HG03095 (cell line): Measurements from ENCODE around the gene DCLRE1C.
A peak's percentile ranks its signal among the peaks of the same experiment; 100 is the strongest.
"Not testable (repeated sequence)": the region's sequence is repeated elsewhere in the genome, so short reads cannot be mapped to it uniquely, and the experiment has no call there.

Source experiments
- ATAC-seq: cut with Tn5 transposase; IDR thresholded peaks from one replicate; pipeline ENCODE4 v1.9.1; 2021; ENCODE audit warnings: moderate library complexity; ENCODE audit not compliant: unreplicated experiment

The DCLRE1C gene

DNA sequence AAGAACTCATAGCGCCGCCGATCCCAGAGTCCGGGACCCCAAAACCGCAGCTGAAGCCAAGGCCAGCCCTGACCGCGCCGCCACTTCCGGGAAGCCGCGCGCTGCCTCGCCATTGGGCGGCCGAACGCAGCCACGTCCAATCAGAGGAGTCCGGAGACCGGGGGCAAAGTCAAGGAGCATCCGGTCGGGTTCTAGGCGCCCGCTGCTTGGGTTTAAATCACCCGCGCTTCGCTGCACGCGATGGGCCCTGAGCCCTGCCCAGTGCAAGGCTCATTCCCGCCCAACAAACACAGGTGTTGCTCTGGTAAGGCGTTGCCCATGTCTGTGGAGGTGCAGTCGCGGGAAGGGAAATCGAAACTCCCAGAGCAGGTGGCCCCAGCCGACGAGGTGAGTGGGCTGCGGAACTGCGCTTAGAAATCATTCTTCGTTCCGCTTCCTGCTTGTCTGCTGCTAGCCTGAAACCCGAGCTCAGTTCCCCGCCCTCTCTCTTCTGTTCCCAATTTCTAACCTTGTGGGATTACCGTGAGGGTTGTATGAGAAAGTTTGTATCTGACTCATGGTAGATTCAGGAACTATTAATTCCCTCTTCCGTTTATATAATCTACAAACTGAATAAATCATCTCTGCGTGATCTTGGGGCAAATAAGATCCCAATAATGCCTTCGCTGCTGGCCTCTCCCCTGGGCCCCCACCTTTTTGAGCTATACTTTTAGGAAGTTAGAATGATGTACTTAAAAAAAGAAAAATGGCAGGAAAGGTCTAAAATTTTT is at the start of gene DCLRE1C:
Gene DCLRE1C (minus strand): TSS at position 96 of the 770 bp plus-strand sequence. CDS start 86 bp downstream, at position 10.
- ATAC-seq, result peak; percentile 67

GRCh38 chr10:14995964-14996565 is 42.2 kb upstream of the DCLRE1C start:
- ATAC-seq, result no peak

GRCh38 chr10:14993500-14994455 is 39.9 kb upstream of the DCLRE1C start:
- not testable (repeated sequence) for ATAC-seq

GRCh38 chr10:14992336-14992735 is 38.4 kb upstream of the DCLRE1C start:
- not testable (repeated sequence) for ATAC-seq

DNA sequence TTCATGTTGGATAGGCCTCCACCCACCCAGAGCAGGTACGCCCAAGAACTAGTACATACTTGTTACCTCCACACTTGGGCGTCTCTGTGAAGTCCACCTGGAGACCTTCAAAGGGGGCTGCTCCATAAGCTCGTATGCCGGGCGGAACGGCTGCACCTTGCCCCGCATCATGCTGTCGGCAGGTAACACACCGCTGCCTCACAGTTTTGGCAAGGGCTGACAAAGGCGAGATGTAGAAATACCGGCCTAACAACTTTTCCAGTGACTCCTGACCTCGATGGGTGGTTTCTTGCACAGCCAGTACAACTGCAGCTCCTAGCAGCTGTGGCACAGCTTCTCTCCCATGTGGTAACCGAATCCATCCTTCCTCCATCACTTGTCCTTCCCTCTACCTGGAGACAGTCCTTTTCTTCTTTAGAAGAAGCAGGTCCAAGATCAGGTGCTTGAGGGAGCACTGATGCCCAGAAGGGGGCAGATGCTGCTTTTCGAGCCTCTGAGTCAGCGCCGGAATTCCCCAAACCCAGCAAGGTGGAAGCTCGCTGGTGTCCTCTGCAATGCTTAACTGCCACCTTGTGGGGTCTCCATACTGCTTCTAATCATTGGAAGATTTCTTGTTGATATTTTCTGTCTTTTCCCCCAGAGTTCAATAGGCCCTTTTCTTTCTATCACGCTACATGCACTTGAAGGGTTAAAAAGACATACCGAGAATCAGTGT is 37.3 kb upstream of the DCLRE1C start:
- not testable (repeated sequence) for ATAC-seq

DNA sequence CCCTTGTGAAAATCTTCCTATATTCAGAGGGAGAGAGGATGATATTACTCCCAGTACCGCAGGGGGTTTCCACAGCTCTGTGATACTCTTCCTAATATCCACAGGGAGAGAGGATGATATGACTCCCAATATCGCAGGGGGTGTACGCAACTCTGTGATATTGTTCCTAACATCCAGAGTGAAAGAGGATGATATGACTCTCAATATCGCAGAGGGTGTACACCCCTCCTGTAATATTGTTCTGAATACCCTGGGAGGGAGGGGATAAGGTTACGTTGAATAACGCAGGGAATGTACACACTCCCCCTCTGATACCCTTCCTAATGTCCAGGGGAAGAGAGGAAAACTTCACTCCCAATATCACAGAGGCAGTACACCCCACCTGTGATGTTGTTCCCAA is 35.7 kb upstream of the DCLRE1C start:
- not testable (repeated sequence) for ATAC-seq

DNA sequence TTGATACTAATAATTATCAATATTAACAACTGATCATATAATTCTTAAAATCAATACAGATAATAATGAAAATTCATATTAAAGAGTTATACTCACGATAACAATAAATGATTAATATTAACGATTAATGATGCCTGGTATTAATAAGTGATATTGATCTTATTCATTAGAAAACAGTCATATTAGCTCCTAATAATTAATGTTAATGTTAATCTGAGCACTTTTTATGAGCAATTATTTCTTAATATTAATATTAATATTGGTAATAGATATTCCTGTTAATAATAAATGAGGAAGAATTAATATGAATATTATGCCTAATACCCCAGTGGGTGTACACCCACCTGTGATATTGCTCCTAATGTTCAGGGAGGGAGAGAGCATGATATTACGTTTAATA is 28.8 kb upstream of the DCLRE1C start:
- ATAC-seq, result no peak

DNA sequence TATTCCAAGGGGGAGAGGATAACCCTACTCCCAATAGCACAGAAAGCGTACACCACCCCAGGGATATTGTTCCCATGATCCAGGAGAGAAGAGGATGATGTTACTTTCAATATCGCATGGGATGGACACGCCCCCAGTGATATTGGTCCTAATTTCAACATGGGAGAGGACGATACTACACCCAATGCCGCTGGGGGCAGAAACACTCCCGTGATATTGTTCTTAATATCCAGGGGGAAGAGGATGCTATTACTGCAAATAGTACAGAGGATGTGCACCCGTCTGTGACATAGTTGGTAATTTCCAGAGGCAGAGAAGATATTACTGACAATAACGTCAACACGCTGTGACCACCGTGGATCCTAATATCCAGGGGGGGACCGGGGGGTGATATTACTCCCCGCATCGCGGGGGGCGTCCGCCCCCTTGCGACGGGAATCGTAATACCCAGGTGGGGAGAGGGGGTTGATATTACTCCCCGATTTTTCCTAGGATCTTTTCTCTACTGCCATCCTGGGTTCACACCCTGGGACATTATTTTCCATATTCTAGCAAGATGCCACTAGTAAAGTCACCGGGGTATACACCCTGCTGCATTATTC is 21.9 kb upstream of the DCLRE1C start:
- no peak for ATAC-seq

DNA sequence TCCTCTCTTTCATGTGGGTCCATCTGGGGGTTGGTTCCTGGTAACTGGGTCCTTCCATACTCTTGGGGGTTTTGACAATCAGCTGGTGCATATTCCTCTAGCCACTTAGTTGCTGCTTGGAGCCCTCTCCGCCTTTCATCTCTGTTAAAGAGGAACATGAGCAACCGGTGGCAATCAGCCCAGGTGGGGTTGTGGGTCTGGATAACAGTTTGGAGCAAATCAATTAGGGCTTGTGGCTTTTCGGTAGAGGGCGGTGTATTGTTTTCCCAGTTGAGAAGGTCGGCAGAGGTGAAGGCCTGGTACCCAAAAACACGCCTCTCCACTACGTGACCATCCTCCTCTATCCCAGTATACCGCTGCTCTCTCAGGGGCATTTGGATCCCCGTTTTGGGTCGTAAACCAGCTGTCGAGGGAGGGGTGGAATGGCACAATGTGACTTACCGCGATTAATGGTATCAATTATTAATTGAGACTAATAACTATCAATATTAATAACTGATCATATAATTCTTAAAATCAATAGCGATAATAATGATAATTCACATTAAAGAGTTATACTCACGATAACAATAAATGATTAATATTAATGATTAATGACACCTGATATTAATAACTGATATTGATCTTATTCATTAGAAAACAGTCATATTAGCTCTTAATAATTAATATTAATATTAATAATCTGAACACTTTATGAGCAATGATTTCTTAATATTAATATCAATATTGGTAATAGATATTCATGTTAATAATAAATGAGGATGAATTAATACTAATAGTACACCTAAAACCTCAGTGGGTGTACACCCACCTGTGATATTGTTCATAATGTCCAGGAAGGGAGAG is 20.5 kb upstream of the DCLRE1C start:
- ATAC-seq, result not testable (repeated sequence)

DNA sequence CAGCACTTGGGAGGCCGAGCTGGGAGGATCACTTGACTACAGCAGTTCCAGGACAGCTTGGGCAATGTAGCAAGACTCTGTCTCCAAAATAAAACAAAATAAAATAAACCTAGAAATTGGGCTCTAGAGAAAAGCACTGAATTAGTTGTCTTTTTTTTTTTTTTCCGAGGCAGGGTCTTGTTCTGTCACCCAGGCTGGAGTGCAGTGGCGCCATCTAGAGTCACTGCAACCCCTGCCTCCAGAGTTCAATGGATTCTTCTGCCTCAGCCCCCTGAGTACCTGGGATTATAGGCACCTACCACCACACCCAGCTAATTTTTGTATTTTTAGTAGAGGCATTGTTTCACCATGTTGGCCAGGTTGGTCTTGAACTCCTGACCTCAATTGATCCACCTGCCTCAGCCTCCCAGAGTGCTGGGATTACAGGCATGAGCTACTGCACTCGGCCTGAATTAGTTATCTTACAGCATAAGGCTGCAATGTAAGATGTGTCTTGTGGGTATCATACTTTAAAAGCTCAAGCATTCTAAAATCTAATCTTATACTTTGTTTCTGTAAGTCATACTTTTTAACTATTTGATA is 18.1 kb upstream of the DCLRE1C start:
- ATAC-seq, result no peak

- ATAC-seq, result no peak
These were observed 14.0 kb upstream of the DCLRE1C start for GRCh38 chr10:14967897-14968296.

GRCh38 chr10:14959221-14960057 is 5.5 kb upstream of the DCLRE1C start, which contains the start of gene MEIG1:
MEIG1 (plus strand) TSS chr10:14959388; CDS start chr10:14966469, 7,081 bp downstream.
- peak; percentile 75 for ATAC-seq

DNA sequence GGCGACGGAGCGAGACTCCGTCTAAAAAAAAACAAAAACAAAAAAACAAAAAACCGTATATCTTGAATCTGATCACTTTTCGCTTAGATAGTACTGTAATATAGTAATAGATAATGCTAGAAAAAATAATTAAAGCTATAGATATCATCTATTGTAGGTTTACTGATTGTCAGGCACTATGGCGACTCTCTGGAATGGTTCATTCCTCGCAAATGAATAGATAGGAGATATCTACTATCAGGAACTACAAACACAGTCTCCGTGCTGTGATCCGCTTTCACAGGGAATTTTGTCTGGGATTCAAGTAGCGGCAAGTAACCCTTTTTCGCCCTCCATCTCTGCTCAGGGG is 5.0 kb upstream of the DCLRE1C start:
- ATAC-seq, result no peak

DNA sequence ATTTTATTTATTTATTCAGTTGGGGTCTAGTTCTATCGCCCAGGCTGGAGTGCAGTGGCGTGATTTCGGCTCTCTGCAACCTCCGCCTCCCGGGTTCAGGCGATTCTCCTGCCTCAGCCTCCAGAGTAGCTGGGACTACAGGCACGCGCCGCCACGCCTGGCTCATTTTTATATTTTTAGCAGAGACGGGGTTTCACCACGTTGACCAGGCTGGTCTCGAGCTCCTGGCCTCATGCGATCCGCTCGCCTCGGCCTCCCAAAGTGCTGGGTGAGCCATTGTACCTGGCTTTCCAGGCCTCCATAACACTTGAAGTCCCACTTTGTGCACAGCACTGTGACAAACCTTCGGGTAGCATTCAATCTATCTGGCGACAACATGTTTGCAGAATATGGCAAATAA is 1.0 kb upstream of the DCLRE1C start:
- no peak for ATAC-seq

DNA sequence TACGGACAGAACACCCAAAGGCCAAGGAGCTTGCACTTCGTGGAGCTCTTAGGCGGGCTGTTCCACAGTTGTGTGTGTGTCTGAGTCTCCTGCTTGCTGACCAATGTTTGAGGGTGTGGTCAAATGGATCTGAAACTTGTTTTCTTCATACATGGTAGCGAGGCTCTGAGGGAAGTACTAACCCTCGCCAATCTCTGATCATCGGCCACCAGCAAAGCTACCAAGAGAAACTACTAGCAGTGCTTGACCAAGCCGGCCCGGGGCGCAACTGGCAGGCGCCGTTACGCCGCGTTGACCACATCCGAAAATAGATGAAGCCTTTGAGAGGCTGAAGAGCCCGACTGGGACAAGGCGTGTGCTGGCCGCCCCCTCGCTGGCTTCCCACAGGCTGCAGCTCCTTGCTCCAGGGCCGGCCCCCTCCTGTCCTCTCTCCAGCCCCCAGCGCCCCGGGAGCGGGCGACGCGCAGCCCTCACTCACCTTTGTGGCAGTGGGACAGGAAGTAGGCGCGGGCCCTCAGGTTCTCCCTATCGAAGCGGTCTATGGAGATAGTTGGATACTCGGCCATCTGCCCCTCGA is 384 bp downstream of the DCLRE1C start:
- ATAC-seq, result peak; percentile 27

DNA sequence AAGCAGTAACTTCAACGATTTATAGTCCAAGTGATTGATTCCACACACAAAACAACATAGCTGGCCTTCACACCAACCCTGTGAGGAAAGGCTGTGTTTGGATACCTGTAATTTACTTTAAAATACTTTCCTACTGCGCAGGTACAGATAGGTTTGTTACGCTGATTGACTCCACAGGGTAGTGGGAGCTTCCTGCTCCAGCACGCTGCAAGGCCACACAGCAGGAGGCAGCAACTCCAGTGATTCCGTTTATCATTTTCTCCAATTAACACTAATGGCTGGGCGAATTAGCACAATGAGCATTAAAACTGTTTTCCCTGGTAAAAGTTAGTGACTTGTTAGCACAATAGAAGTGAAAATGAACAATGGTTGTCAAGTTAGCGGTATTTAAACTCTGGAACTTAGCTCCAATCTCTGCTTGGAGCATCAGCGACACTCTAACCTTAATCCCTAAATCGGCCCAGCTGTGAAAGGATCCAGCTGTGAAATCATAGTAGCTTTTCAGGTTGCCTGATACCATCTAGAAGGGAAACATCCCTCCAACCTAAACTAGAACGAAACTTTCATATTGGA is 959 bp downstream of the DCLRE1C start:
- ATAC-seq, result no peak

DNA sequence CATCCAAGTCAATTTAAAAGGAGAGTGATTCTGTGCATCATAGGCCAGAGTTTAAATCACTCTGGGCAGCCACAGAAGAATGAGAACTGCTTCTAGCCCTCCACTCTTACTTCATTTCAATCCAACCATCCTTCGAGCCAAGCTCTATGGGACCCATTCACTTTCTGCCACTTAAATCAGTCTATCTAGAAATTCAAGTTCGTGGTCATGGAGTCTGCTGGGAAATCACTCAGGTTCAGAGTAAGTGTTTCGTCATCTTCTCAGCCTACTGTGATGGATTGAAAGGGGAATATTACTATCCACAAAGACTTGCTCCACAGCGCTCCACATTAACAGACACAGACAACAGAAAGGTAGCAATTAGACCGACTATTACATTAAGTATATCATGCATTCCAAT is 4.6 kb downstream of the DCLRE1C start:
- no peak for ATAC-seq
